ENCODE measurements around the gene MBL2. TPM values are rescaled to one million over a fixed set of nuclear protein-coding genes. Genes with fewer than 3 reads are reported as not detected.

MBL2 gene
- total and polyA plus RNA-seq, 4 donors: not detected

- Histone ChIP-seq H3K4me3 (ENCODE audit: low read depth, low read length) (no peak overlapping the region), H3K9me3 (ENCODE audit: control insufficient read depth, insufficient read depth, low read length) (no peaks in the 10 kb centered on the region), H3K36me3 (ENCODE audit: control insufficient read depth, insufficient read depth, low read length) (no peaks in the 10 kb centered on the region), H3K27me3 (ENCODE audit: control insufficient read depth, insufficient read depth, low read length) (no peaks in the 10 kb centered on the region), H3K27ac (ENCODE audit: low read depth, low read length) (no peak overlapping the region), H3K4me1 (ENCODE audit: control insufficient read depth, insufficient read depth, low read length) (no peaks in the 10 kb centered on the region)
- no peak for DNase-seq (ENCODE audit: low read depth in 4 of 6, low spot score in 6 of 6)
- 97% methylated on average over 6 of the region's 8 CpGs for WGBS (ENCODE audit: insufficient coverage)
Observed at GRCh38 chr10:52744057-52744805, 28.4 kb downstream of the MBL2 start.

- DNase-seq (ENCODE audit: low read depth in 4 of 6, low spot score in 6 of 6): no peak
- WGBS (ENCODE audit: insufficient coverage): 100% methylated on average over 1 of the region's 3 CpGs
- no peaks in the 10 kb centered on the region for H3K36me3 ChIP-seq (ENCODE audit: control insufficient read depth, insufficient read depth, low read length)
Observed at GRCh38 chr10:52742731-52743130, 29.9 kb downstream of the MBL2 start.

GRCh38 chr10:52741851-52742250 is 30.7 kb downstream of the MBL2 start:
- Histone ChIP-seq H3K27ac (ENCODE audit: low read depth, low read length) (no peak overlapping the region), H3K4me1 (ENCODE audit: control insufficient read depth, insufficient read depth, low read length) (no peaks in the 10 kb centered on the region), H3K36me3 (ENCODE audit: control insufficient read depth, insufficient read depth, low read length) (no peaks in the 10 kb centered on the region), H3K27me3 (ENCODE audit: control insufficient read depth, insufficient read depth, low read length) (no peaks in the 10 kb centered on the region), H3K9me3 (ENCODE audit: control insufficient read depth, insufficient read depth, low read length) (no peaks in the 10 kb centered on the region), H3K4me3 (ENCODE audit: low read depth, low read length) (no peak overlapping the region)
- no peak for DNase-seq (ENCODE audit: low read depth in 4 of 6, low spot score in 6 of 6)
- WGBS (ENCODE audit: insufficient coverage): 100% methylated on average over 2 of the region's 2 CpGs

More at GRCh38 chr10:52742731-52743130, 29.9 kb downstream of the MBL2 start:
- Histone ChIP-seq H3K4me1 (ENCODE audit: control insufficient read depth, insufficient read depth, low read length) (no peaks in the 10 kb centered on the region), H3K27me3 (ENCODE audit: control insufficient read depth, insufficient read depth, low read length) (no peaks in the 10 kb centered on the region), H3K4me3 (ENCODE audit: low read depth, low read length) (no peak overlapping the region), H3K9me3 (ENCODE audit: control insufficient read depth, insufficient read depth, low read length) (no peaks in the 10 kb centered on the region), H3K27ac (ENCODE audit: low read depth, low read length) (no peak overlapping the region)

- Histone ChIP-seq H3K27ac (ENCODE audit: low read depth, low read length) (no peak overlapping the region), H3K9me3 (ENCODE audit: control insufficient read depth, insufficient read depth, low read length) (no peaks in the 10 kb centered on the region), H3K27me3 (ENCODE audit: control insufficient read depth, insufficient read depth, low read length) (no peaks in the 10 kb centered on the region), H3K4me3 (ENCODE audit: low read depth, low read length) (no peak overlapping the region), H3K4me1 (ENCODE audit: control insufficient read depth, insufficient read depth, low read length) (no peaks in the 10 kb centered on the region), H3K36me3 (ENCODE audit: control insufficient read depth, insufficient read depth, low read length) (no peaks in the 10 kb centered on the region)
- peak in 1 of 6 donors; percentile 35 for DNase-seq (ENCODE audit: low read depth in 4 of 6, low spot score in 6 of 6)
- WGBS (ENCODE audit: insufficient coverage): 100% methylated on average over 2 of the region's 5 CpGs
Observed at GRCh38 chr10:52740913-52741675, 31.5 kb downstream of the MBL2 start.

GRCh38 chr10:52740155-52740549 is 32.4 kb downstream of the MBL2 start:
- Histone ChIP-seq H3K27me3 (ENCODE audit: control insufficient read depth, insufficient read depth, low read length) (no peaks in the 10 kb centered on the region), H3K27ac (ENCODE audit: low read depth, low read length) (no peak overlapping the region), H3K9me3 (ENCODE audit: control insufficient read depth, insufficient read depth, low read length) (no peaks in the 10 kb centered on the region), H3K4me3 (ENCODE audit: low read depth, low read length) (no peak overlapping the region), H3K36me3 (ENCODE audit: control insufficient read depth, insufficient read depth, low read length) (no peaks in the 10 kb centered on the region), H3K4me1 (ENCODE audit: control insufficient read depth, insufficient read depth, low read length) (no peaks in the 10 kb centered on the region)
- WGBS (ENCODE audit: insufficient coverage): 100% methylated on average over 1 of the region's 1 CpG
- no peak for DNase-seq (ENCODE audit: low read depth in 4 of 6, low spot score in 6 of 6)

- Histone ChIP-seq H3K4me3 (ENCODE audit: low read depth, low read length) (no peak overlapping the region), H3K27ac (ENCODE audit: low read depth, low read length) (no peak overlapping the region), H3K36me3 (ENCODE audit: control insufficient read depth, insufficient read depth, low read length) (no peaks in the 10 kb centered on the region), H3K27me3 (ENCODE audit: control insufficient read depth, insufficient read depth, low read length) (no peaks in the 10 kb centered on the region), H3K9me3 (ENCODE audit: control insufficient read depth, insufficient read depth, low read length) (no peaks in the 10 kb centered on the region), H3K4me1 (ENCODE audit: control insufficient read depth, insufficient read depth, low read length) (no peaks in the 10 kb centered on the region)
- WGBS (ENCODE audit: insufficient coverage): 76% methylated on average over 3 of the region's 3 CpGs
- DNase-seq (ENCODE audit: low read depth in 4 of 6, low spot score in 6 of 6): no peak
Observed at GRCh38 chr10:52739380-52740154, 33.0 kb downstream of the MBL2 start.

- H3K4me3 ChIP-seq (ENCODE audit: low read depth, low read length): no peak overlapping the region
- DNase-seq (ENCODE audit: low read depth in 4 of 6, low spot score in 6 of 6): no peak
- no peak overlapping the region for H3K27ac ChIP-seq (ENCODE audit: low read depth, low read length)
- H3K4me1 ChIP-seq (ENCODE audit: control insufficient read depth, insufficient read depth, low read length): no peaks in the 10 kb centered on the region
- no peaks in the 10 kb centered on the region for H3K9me3 ChIP-seq (ENCODE audit: control insufficient read depth, insufficient read depth, low read length)
- 95% methylated on average over 4 of the region's 5 CpGs for WGBS (ENCODE audit: insufficient coverage)
- no peaks in the 10 kb centered on the region for H3K27me3 ChIP-seq (ENCODE audit: control insufficient read depth, insufficient read depth, low read length)
- no peaks in the 10 kb centered on the region for H3K36me3 ChIP-seq (ENCODE audit: control insufficient read depth, insufficient read depth, low read length)
Observed at GRCh38 chr10:52738951-52739350, 33.6 kb downstream of the MBL2 start.

GRCh38 chr10:52729271-52730104 is 43.1 kb downstream of the MBL2 start:
- Histone ChIP-seq H3K4me1 (ENCODE audit: control insufficient read depth, insufficient read depth, low read length) (no peaks in the 10 kb centered on the region), H3K27me3 (ENCODE audit: control insufficient read depth, insufficient read depth, low read length) (no peaks in the 10 kb centered on the region), H3K9me3 (ENCODE audit: control insufficient read depth, insufficient read depth, low read length) (no peaks in the 10 kb centered on the region), H3K36me3 (ENCODE audit: control insufficient read depth, insufficient read depth, low read length) (no peaks in the 10 kb centered on the region), H3K4me3 (ENCODE audit: low read depth, low read length) (no peak overlapping the region), H3K27ac (ENCODE audit: low read depth, low read length) (no peak overlapping the region)
- DNase-seq (ENCODE audit: low read depth in 4 of 6, low spot score in 6 of 6): peak; percentile 6 to 79 (median 18)
- WGBS (ENCODE audit: insufficient coverage): 67% methylated on average over 1 of the region's 9 CpGs

GRCh38 chr10:52720018-52720417 is 52.6 kb downstream of the MBL2 start:
- Histone ChIP-seq H3K4me3 (ENCODE audit: low read depth, low read length) (no peak overlapping the region), H3K4me1 (ENCODE audit: control insufficient read depth, insufficient read depth, low read length) (no peaks in the 10 kb centered on the region)
- no CpG with 5 or more reads among the region's 4 CpGs for WGBS (ENCODE audit: insufficient coverage)

More at GRCh38 chr10:52720018-52720417, 52.6 kb downstream of the MBL2 start:
- Histone ChIP-seq H3K9me3 (ENCODE audit: control insufficient read depth, insufficient read depth, low read length) (peaks cover 1% of the 10 kb centered on the region), H3K27ac (ENCODE audit: low read depth, low read length) (no peak overlapping the region), H3K27me3 (ENCODE audit: control insufficient read depth, insufficient read depth, low read length) (no peaks in the 10 kb centered on the region), H3K36me3 (ENCODE audit: control insufficient read depth, insufficient read depth, low read length) (no peaks in the 10 kb centered on the region)
- no peak for DNase-seq (ENCODE audit: low read depth in 4 of 6, low spot score in 6 of 6)
